Measurements from ENCODE around the gene KCTD10. TPM values are rescaled to one million over a fixed set of nuclear protein-coding genes. Genes with fewer than 3 reads are reported as not detected.
"Not testable (repeated sequence)": the region's sequence is repeated elsewhere in the genome, so short reads cannot be mapped to it uniquely, and the experiment has no call there.

The KCTD10 gene
- total RNA-seq, 1 donor from 2014 or later: 86.9 TPM

DNA sequence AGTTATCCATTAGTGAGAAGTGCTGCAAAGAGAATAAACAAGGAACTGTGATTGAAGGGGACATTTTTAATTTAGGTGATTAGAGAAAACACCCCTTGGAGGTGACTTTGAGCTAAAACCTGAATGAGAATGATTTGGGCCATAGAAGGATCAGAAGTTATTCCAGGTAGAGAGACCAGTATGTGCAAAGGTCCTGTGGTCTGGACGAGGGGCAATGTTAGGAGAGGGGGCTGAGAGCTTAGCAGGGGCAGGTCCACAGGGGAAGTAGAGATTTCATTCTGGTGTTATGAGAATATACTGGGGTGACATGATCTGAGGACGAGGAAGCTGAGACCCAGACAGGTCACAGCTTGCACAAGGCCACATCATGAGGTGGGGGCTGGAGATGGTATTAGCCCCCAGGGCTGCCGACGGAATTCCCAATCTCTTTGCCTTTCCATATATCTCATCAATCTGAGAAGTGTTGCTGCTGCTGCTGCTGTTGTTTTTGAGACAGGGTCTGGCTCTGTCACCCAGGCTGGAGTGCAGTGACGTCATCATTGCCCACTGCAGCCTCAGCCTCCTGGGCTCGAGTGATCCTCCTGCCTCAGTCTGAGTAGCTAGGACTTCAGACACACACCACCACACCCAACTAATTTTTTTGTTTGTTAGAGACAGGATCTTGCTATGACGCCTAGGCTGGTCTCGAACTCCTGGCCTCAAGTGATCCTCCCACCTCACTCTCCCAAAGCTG lies 55.6 kb downstream of the KCTD10 start:
- DNase-seq (ENCODE audit: low spot score): no peak

DNA sequence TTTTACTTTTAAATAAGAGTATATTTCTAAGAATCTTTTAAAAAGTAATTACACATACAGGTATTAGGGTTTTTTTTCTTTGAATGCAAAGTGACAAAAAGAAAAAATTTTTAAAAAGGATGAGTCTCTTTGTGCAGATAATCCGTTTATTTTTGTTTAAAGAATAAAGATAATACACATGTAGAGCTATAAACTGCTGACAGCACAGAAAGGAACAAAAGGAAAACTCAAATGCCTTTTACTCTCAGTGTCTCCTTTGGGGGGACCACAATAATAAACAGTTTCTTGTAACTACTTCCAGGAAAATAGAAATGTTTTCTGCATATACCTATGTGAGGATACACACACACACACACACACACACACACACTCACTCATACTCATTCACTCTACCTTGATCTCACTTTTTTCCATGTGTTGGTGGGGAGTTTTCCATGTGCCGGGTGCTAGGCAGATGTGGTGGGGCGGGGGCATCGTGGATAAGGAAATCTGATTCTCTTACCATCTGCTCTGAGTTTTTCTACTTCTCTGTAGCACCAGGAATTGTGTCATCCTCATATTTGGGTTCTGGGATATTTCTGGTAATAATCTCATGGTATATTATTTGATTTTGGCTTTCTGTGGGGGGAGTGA lies 58.1 kb downstream of the KCTD10 start:
- DNase-seq (ENCODE audit: low spot score): no peak

DNA sequence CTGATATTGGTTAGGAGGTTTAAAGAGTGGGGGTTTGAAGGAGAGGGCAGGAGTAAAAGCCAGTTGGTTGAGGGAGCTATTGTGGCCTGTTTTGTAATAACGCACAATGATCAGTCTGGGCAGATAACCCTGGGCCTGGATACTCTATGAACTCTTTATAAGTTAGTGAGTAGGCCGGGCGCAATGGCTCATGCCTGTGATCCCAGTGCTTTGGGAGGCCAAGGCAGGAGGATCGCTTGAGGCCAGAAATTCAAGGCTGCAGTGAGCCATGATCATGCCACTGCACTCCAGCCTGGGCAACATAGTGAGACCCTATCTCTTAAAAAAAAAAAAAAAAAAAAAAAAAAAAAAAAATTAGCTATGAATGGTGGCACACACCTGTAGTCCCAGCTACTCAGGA lies 71.0 kb downstream of the KCTD10 start:
- DNase-seq (ENCODE audit: low spot score): not testable (repeated sequence)

DNA sequence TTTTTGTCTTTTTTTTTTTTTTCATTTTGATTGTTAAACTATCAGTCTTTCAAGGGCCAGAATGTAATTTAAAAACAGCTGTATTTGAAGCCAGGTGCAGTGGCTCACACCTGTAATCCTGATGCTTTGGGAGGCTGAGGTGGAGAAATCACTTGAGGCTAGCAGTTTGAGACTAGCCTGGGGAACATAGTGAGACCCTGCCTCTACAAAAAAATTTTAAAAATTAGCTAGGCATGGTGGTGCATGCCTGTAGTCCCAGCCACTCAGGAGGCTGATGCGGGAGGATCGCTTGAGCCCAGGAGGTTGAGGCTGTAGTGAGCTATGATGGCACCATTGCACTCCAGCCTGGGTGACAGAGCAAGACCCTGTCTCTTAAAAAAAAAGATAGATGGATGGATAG lies 72.3 kb downstream of the KCTD10 start:
- DNase-seq (ENCODE audit: low spot score): not testable (repeated sequence)

Other genes with a start within 250 kb of the KCTD10 start
- not detected for gene FOXN4, start 168.0 kb downstream of the KCTD10 start, total RNA-seq
- not detected for gene MYO1H, start 129.4 kb downstream of the KCTD10 start, total RNA-seq
- 46.4 TPM for gene UBE3B, start 334 bp upstream of the KCTD10 start, total RNA-seq
- 65.8 TPM for gene MMAB, start 96.2 kb upstream of the KCTD10 start, total RNA-seq
- 44.0 TPM for gene MVK, start 96.5 kb upstream of the KCTD10 start, total RNA-seq
- gene FAM222A, start 236.5 kb upstream of the KCTD10 start, total RNA-seq: 0.73 TPM

All from ureter (tissue), 1 donor.